ENCODE results near the gene N4BP3.

DNA sequence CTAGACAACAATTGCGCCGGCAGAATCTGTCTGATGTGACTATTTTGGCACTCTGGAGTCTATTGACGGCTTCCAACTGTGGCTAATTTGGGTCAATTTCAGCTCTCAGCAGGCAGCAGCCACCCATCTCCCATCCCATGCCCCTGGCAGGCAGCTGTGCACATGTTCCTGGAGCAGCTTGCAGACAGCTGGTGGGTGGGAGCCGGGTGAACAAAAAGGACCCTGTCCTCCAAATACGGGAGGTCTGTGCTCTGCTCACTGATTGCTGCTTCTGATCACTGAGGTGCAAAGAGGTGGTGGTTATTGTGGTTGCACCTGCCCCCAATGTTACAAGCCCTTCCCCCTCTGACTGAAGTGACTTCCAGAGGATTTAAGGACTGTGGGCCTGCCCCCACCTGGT lies 45.0 kb upstream of the N4BP3 start:
- TF ChIP-seq SIN3A (IDR thresholded peaks at IDR 0.05; ENCODE audit: borderline replicate concordance, low read depth, low read length) (no peak), ZNF34 (CRISPR knock-in tag; IDR thresholded peaks at IDR 0.05; ENCODE audit: borderline replicate concordance) (no peak), RXRA (CRISPR knock-in tag; IDR thresholded peaks at IDR 0.05) (no peak), ZNF83 (CRISPR knock-in tag; IDR thresholded peaks at IDR 0.05; ENCODE audit: borderline replicate concordance) (no peak), ARID2 (CRISPR knock-in tag; IDR thresholded peaks at IDR 0.05; ENCODE audit: borderline replicate concordance) (no peak), SP1 (IDR thresholded peaks at IDR 0.05) (no peak), SP1 (CRISPR knock-in tag; IDR thresholded peaks at IDR 0.05) (no peak), ZNF747 (CRISPR knock-in tag; IDR thresholded peaks at IDR 0.05; ENCODE audit: borderline replicate concordance) (no peak)
- TF ChIP-seq, protein P1, sequence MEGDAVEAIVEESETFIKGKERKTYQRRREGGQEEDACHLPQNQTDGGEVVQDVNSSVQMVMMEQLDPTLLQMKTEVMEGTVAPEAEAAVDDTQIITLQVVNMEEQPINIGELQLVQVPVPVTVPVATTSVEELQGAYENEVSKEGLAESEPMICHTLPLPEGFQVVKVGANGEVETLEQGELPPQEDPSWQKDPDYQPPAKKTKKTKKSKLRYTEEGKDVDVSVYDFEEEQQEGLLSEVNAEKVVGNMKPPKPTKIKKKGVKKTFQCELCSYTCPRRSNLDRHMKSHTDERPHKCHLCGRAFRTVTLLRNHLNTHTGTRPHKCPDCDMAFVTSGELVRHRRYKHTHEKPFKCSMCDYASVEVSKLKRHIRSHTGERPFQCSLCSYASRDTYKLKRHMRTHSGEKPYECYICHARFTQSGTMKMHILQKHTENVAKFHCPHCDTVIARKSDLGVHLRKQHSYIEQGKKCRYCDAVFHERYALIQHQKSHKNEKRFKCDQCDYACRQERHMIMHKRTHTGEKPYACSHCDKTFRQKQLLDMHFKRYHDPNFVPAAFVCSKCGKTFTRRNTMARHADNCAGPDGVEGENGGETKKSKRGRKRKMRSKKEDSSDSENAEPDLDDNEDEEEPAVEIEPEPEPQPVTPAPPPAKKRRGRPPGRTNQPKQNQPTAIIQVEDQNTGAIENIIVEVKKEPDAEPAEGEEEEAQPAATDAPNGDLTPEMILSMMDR (CRISPR knock-in tag; IDR thresholded peaks at IDR 0.05): no peak
